Neural cell (in vitro differentiated cells): ENCODE measurements around the gene ISG15. TPM values are rescaled to one million over a fixed set of nuclear protein-coding genes. Genes with fewer than 3 reads are reported as not detected.
A peak's percentile ranks its signal among the peaks of the same experiment; 100 is the strongest.

Experiments used
- H2AFZ ChIP-seq: fragments of 200-600, 300-800 bp; sonication (generic), shearing (Covaris generic); 2 replicates; pipeline ENCODE4 v1.6.0; 2014; ENCODE audit warnings: low read depth, mild to moderate bottlenecking, antibody characterized with exemption, low read length, moderate library complexity
- H3F3A ChIP-seq: fragments of 200-600 bp; shearing (Covaris generic); 2 replicates; pipeline ENCODE4 v1.6.1; 2016; ENCODE audit warnings: mild to moderate bottlenecking, moderate library complexity, mixed read lengths, antibody characterized with exemption, low read length; ENCODE audit not compliant: insufficient read depth, poor library complexity, severe bottlenecking
- H3K27ac ChIP-seq: fragments of 200-600, 300-800 bp; sonication (generic), shearing (Covaris generic); 2 replicates; pipeline ENCODE4 v1.5.1; 2014; ENCODE audit warnings: mild to moderate bottlenecking, low read length, moderate library complexity
- H3K27me3 ChIP-seq: fragments of 300-800, 200-600 bp; sonication (generic), shearing (Covaris generic); 2 replicates; pipeline ENCODE4 v1.6.0; 2014; ENCODE audit warnings: mild to moderate bottlenecking, low read depth, low read length, moderate library complexity; ENCODE audit not compliant: insufficient read depth
- H3K36me3 ChIP-seq: fragments of 300-800, 200-600 bp; sonication (generic), shearing (Covaris generic); 2 replicates; pipeline ENCODE4 v1.5.1; 2014; ENCODE audit warnings: mild to moderate bottlenecking, antibody characterized with exemption, low read length, moderate library complexity; ENCODE audit not compliant: insufficient read depth
- H3K4me2 ChIP-seq: fragments of 300-800, 200-600 bp; sonication (generic), shearing (Covaris generic); 2 replicates; pipeline ENCODE4 v1.6.0; 2014; ENCODE audit warnings: mild to moderate bottlenecking, low read length
- H3K4me3 ChIP-seq: fragments of 300-800, 200-600 bp; sonication (generic), shearing (Covaris generic); 2 replicates; pipeline ENCODE4 v1.5.1; 2014; ENCODE audit warnings: mild to moderate bottlenecking, low read length, moderate library complexity
- H3K79me2 ChIP-seq: fragments of 200-600 bp; shearing (Covaris generic); replicated peaks from 2 replicates; pipeline ENCODE4 v1.6.0; 2014; ENCODE audit warnings: mild to moderate bottlenecking, low read length, moderate library complexity; ENCODE audit not compliant: insufficient read depth
- H3K9ac ChIP-seq: fragments of 300-800, 200-600 bp; sonication (generic), shearing (Covaris generic); 2 replicates; pipeline ENCODE4 v1.6.1; 2016; ENCODE audit warnings: mild to moderate bottlenecking, low read length, mixed read lengths
- H3K9me2 ChIP-seq: fragments of 200-600 bp; shearing (Covaris generic); 2 replicates; pipeline ENCODE4 v1.6.1; 2016; ENCODE audit warnings: mild to moderate bottlenecking, low read length, mixed read lengths; ENCODE audit not compliant: insufficient read depth
- H3K9me3 ChIP-seq: fragments of 200-600, 300-800 bp; sonication (generic), shearing (Covaris generic); 2 replicates; pipeline ENCODE4 v1.6.1; 2016; ENCODE audit warnings: mild to moderate bottlenecking, mixed run types, low read length, moderate library complexity, mixed read lengths
- H4K20me1 ChIP-seq: fragments of 200-600 bp; shearing (Covaris generic); 2 replicates; pipeline ENCODE4 v1.6.1; 2016; ENCODE audit warnings: mild to moderate bottlenecking, mixed run types; ENCODE audit not compliant: insufficient read depth
- SMC3 ChIP-seq: fragments of 450-650 bp; conservative IDR thresholded peaks from 2 replicates; pipeline ENCODE4 v1.6.1; 2014; ENCODE audit warnings: antibody characterized with exemption, mild to moderate bottlenecking, moderate library complexity; ENCODE audit not compliant: poor library complexity
- TAF1 ChIP-seq: IDR thresholded peaks from 2 replicates; pipeline ENCODE4 v1.6.1; 2012; ENCODE audit warnings: low read depth
- polyA plus RNA-seq: library from polyadenylated mRNA; depleted of rRNA; stranded (reverse); fragments of >200 nt; gene quantifications from 2 replicates; pipeline ENCODE4 v1.2.3, GENCODE V29; 2014
- small RNA-seq, 3 experiments: library from RNA; depleted of rRNA; stranded (forward); fragments of <200 nt; gene quantifications; one replicate each; pipeline ENCODE3, GENCODE V24; 2012

The ISG15 gene
- polyA plus RNA-seq, 1 donor from 2014 or later: 8.0 TPM

GRCh38 chr1:1063261-1063944, 50.1 kb downstream of the ISG15 start:
- no peaks in the 10 kb centered on the region for H3K36me3 ChIP-seq
- no peak overlapping the region for H2AFZ ChIP-seq
- H3F3A ChIP-seq: no peaks in the 10 kb centered on the region
- peak; percentile 72 for TF ChIP-seq SMC3
- no peak for TF ChIP-seq TAF1
- H4K20me1 ChIP-seq: no peaks in the 10 kb centered on the region
- H3K79me2 ChIP-seq: no peaks in the 10 kb centered on the region
- no peak overlapping the region for H3K4me3 ChIP-seq
- no peaks in the 10 kb centered on the region for H3K9me3 ChIP-seq
- H3K4me2 ChIP-seq: no peak overlapping the region
- H3K27me3 ChIP-seq: peaks cover 19% of the 10 kb centered on the region
- no peak overlapping the region for H3K9ac ChIP-seq
- H3K9me2 ChIP-seq: no peaks in the 10 kb centered on the region
- H3K27ac ChIP-seq: no peak overlapping the region

Small RNA genes lying within 50 kb of the gene (small RNA-seq; reads per million reads assigned to genes)
- gene AL645608.3: 0 reads per million in 3 experiments

Other genes starting within 250 kb of the ISG15 start
- gene SAMD11, start 89.6 kb upstream of the ISG15 start, polyA plus RNA-seq: 11.2 and 21.6 TPM in 2 replicates
- 77.2 and 78.2 TPM in 2 replicates for gene NOC2L, start 54.2 kb upstream of the ISG15 start, polyA plus RNA-seq
- 52.3 and 64.2 TPM in 2 replicates for gene KLHL17, start 52.9 kb upstream of the ISG15 start, polyA plus RNA-seq
- gene PLEKHN1, start 47.0 kb upstream of the ISG15 start, polyA plus RNA-seq: 0.28 and 1.1 TPM in 2 replicates
- gene PERM1, start 31.4 kb upstream of the ISG15 start, polyA plus RNA-seq: not detected in 2 replicates
- gene HES4, start 13.4 kb upstream of the ISG15 start, polyA plus RNA-seq: 196 and 204 TPM in 2 replicates
- 104 and 106 TPM in 2 replicates for gene AGRN, start 6.6 kb downstream of the ISG15 start, polyA plus RNA-seq
- not detected in 2 replicates for gene RNF223, start 60.8 kb downstream of the ISG15 start, polyA plus RNA-seq
- 31.5 and 52.6 TPM in 2 replicates for gene C1orf159, start 102.6 kb downstream of the ISG15 start, polyA plus RNA-seq
- not detected in 2 replicates for gene TTLL10, start 160.4 kb downstream of the ISG15 start, polyA plus RNA-seq
- not detected in 2 replicates for gene TNFRSF18, start 193.1 kb downstream of the ISG15 start, polyA plus RNA-seq
- gene TNFRSF4, start 200.7 kb downstream of the ISG15 start, polyA plus RNA-seq: 0.66 TPM in 1 of 2 replicates, not detected in the other
- 91.2 and 114 TPM in 2 replicates for gene SDF4, start 218.5 kb downstream of the ISG15 start, polyA plus RNA-seq
- gene B3GALT6, start 218.7 kb downstream of the ISG15 start, polyA plus RNA-seq: 46.5 and 52.6 TPM in 2 replicates
- gene C1QTNF12, start 233.2 kb downstream of the ISG15 start, polyA plus RNA-seq: 0.74 TPM in 1 of 2 replicates, not detected in the other